ENCODE measurements around the gene RUNDC3A. TPM values are rescaled to one million over a fixed set of nuclear protein-coding genes. Genes with fewer than 3 reads are reported as not detected.
A peak's percentile ranks its signal among the peaks of the same experiment; 100 is the strongest.

The RUNDC3A gene
- total and polyA plus RNA-seq, 2 of the 13 experiments (the other 11 are each of a cell fraction or from before 2014, with no cell fraction given), result 0.25 TPM; not detected in 1

- TF ChIP-seq ZBTB25 (CRISPR knock-in tag; IDR thresholded peaks at IDR 0.05) (no peak), ZNF772 (CRISPR knock-in tag; IDR thresholded peaks at IDR 0.05) (peak; percentile 60; the same call in 1 of the 2 replicates), KDM5A (IDR thresholded peaks at IDR 0.05; ENCODE audit: borderline replicate concordance, low read length) (no peak), RNF219 (CRISPR knock-in tag; IDR thresholded peaks at IDR 0.05) (0 out of 2 replicates have a peak, but pooled peaks have one; percentile 2), TGIF2 (CRISPR knock-in tag; IDR thresholded peaks at IDR 0.05) (peak; percentile 55; the same call in 1 of the 2 replicates), ZBTB7B (CRISPR knock-in tag; IDR thresholded peaks at IDR 0.05) (peak; percentile 63)
- TF ChIP-seq, protein P1, sequence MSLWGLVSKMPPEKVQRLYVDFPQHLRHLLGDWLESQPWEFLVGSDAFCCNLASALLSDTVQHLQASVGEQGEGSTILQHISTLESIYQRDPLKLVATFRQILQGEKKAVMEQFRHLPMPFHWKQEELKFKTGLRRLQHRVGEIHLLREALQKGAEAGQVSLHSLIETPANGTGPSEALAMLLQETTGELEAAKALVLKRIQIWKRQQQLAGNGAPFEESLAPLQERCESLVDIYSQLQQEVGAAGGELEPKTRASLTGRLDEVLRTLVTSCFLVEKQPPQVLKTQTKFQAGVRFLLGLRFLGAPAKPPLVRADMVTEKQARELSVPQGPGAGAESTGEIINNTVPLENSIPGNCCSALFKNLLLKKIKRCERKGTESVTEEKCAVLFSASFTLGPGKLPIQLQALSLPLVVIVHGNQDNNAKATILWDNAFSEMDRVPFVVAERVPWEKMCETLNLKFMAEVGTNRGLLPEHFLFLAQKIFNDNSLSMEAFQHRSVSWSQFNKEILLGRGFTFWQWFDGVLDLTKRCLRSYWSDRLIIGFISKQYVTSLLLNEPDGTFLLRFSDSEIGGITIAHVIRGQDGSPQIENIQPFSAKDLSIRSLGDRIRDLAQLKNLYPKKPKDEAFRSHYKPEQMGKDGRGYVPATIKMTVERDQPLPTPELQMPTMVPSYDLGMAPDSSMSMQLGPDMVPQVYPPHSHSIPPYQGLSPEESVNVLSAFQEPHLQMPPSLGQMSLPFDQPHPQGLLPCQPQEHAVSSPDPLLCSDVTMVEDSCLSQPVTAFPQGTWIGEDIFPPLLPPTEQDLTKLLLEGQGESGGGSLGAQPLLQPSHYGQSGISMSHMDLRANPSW (CRISPR knock-in tag; IDR thresholded peaks at IDR 0.05; ENCODE audit: borderline replicate concordance), result peak; percentile 43; the same call in 1 of the 2 replicates
- TF ChIP-seq, protein P2, sequence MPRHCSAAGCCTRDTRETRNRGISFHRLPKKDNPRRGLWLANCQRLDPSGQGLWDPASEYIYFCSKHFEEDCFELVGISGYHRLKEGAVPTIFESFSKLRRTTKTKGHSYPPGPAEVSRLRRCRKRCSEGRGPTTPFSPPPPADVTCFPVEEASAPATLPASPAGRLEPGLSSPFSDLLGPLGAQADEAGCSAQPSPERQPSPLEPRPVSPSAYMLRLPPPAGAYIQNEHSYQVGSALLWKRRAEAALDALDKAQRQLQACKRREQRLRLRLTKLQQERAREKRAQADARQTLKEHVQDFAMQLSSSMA (CRISPR knock-in tag; IDR thresholded peaks at IDR 0.05), result 0 out of 2 replicates have a peak, but pooled peaks have one; percentile 9
- TF ChIP-seq, protein P3, sequence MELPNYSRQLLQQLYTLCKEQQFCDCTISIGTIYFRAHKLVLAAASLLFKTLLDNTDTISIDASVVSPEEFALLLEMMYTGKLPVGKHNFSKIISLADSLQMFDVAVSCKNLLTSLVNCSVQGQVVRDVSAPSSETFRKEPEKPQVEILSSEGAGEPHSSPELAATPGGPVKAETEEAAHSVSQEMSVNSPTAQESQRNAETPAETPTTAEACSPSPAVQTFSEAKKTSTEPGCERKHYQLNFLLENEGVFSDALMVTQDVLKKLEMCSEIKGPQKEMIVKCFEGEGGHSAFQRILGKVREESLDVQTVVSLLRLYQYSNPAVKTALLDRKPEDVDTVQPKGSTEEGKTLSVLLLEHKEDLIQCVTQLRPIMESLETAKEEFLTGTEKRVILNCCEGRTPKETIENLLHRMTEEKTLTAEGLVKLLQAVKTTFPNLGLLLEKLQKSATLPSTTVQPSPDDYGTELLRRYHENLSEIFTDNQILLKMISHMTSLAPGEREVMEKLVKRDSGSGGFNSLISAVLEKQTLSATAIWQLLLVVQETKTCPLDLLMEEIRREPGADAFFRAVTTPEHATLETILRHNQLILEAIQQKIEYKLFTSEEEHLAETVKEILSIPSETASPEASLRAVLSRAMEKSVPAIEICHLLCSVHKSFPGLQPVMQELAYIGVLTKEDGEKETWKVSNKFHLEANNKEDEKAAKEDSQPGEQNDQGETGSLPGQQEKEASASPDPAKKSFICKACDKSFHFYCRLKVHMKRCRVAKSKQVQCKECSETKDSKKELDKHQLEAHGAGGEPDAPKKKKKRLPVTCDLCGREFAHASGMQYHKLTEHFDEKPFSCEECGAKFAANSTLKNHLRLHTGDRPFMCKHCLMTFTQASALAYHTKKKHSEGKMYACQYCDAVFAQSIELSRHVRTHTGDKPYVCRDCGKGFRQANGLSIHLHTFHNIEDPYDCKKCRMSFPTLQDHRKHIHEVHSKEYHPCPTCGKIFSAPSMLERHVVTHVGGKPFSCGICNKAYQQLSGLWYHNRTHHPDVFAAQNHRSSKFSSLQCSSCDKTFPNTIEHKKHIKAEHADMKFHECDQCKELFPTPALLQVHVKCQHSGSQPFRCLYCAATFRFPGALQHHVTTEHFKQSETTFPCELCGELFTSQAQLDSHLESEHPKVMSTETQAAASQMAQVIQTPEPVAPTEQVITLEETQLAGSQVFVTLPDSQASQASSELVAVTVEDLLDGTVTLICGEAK (IDR thresholded peaks at IDR 0.05), result no peak
- TF ChIP-seq, protein P3 (CRISPR knock-in tag; IDR thresholded peaks at IDR 0.05), result 0 out of 2 replicates have a peak, but pooled peaks have one; percentile 6
- TF ChIP-seq, protein P4, sequence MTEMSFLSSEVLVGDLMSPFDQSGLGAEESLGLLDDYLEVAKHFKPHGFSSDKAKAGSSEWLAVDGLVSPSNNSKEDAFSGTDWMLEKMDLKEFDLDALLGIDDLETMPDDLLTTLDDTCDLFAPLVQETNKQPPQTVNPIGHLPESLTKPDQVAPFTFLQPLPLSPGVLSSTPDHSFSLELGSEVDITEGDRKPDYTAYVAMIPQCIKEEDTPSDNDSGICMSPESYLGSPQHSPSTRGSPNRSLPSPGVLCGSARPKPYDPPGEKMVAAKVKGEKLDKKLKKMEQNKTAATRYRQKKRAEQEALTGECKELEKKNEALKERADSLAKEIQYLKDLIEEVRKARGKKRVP (CRISPR knock-in tag; IDR thresholded peaks at IDR 0.05), result 0 out of 4 replicates have a peak, but pooled peaks of 1 of the 2 experiments have one; percentile 8
Measured at GRCh38 chr17:44345454-44346026, 37.1 kb downstream of the RUNDC3A start (continued).
